ENCODE measurements around the gene DBP. TPM values are rescaled to one million over a fixed set of nuclear protein-coding genes. Genes with fewer than 3 reads are reported as not detected.

Gene DBP
- total and polyA plus RNA-seq, 12 donors: 11.5 to 80.6 (median 53.6) TPM

DNA sequence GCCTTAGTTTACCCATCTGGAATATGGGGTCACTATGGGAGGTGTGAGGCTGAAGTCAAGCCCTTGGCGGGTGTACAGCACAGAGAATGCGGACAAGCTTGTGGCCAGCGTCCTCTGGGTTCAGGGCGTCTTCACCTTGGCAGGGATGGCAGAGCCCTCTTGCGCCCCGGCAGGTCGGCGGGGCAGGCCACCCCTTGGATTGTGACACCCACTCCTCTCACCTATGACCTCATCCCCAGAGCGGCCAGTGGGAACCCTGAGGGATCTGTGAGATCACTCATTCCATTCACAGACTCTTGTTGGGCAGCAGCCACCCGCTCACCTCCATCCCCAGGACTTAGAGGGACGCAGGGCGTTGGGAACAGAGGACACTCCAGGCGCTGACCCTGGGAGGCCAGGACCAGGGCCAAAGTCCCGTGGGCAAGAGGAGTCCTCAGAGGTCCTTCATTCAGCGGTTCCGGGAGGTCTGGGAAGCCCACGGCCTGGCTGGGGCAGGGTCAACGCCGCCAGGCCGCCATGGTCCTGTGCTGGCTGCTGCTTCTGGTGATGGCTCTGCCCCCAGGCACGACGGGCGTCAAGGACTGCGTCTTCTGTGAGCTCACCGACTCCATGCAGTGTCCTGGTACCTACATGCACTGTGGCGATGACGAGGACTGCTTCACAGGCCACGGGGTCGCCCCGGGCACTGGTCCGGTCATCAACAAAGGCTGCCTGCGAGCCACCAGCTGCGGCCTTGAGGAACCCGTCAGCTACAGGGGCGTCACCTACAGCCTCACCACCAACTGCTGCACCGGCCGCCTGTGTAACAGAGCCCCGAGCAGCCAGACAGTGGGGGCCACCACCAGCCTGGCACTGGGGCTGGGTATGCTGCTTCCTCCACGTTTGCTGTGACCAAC, 30.5 kb downstream of the DBP start, which contains the start of gene SPACA4:
Gene SPACA4, plus strand, starts transcription at position 280 of the 896 bp plus-strand sequence. Its CDS starts 237 bp downstream, at position 517.
- H3K36me3 ChIP-seq (replicated peaks in 1 of 2): no peaks in the 10 kb centered on the region
- intact Hi-C loops (cut with DNase I): no loop called here
- H3K9me3 ChIP-seq (replicated peaks in 1 of 3): no peaks in the 10 kb centered on the region
- no peak for TF ChIP-seq CTCF (IDR thresholded peaks at IDR 0.05)
- no peak for TF ChIP-seq POLR2A (IDR thresholded peaks at IDR 0.05)
- DNase-seq: no peak
- H3K4me1 ChIP-seq (replicated peaks in 1 of 2): no peaks in the 10 kb centered on the region
- 82 to 91% (median 86%) methylated on average over 6 to 39 of the region's 39 CpGs for WGBS, 4 donors
- no peak within 1 kb of the TSS for H3K4me3 ChIP-seq
- H3K27me3 ChIP-seq: no peaks in the 10 kb centered on the region
- no peak within 1 kb of the TSS for H3K27ac ChIP-seq

DNA sequence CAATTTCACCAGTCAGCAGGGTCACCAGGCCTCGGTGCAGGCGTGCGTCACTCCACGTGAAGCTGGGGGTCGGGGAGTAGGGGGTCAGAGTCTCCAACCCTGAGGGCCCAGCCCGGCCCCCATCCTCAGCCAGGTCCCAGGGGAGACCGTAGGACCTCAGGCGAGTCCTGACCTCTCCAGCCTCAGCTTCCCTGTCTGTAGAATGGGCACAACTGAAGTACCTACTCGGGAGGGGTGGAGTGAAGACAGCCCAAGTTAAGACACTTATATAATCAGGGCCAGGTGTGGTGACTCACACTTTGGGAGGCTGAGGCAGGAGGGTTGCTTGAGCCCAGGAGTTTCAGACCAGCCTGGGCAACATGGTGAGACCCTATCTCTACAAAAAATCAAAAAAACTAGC, 33.3 kb downstream of the DBP start:
- H3K36me3 ChIP-seq (replicated peaks in 1 of 2): no peaks in the 10 kb centered on the region
- no peak overlapping the region for H3K4me3 ChIP-seq
- no peaks in the 10 kb centered on the region for H3K9me3 ChIP-seq (replicated peaks in 1 of 3)
- 57 to 91% (median 82%) methylated on average over 1 to 9 of the region's 9 CpGs for WGBS, 4 donors
- no peaks in the 10 kb centered on the region for H3K4me1 ChIP-seq (replicated peaks in 1 of 2)
- no peaks in the 10 kb centered on the region for H3K27me3 ChIP-seq
- DNase-seq: no peak
- TF ChIP-seq CTCF (IDR thresholded peaks at IDR 0.05) (no peak), POLR2A (IDR thresholded peaks at IDR 0.05) (no peak)
- intact Hi-C loops (cut with DNase I): no loop called here
- no peak overlapping the region for H3K27ac ChIP-seq

- WGBS, 4 donors: 85 to 89% (median 87%) methylated on average over 31 to 39 of the region's 39 CpGs; no CpG with 5 or more reads in 1 of the 4 donors
- intact Hi-C loops (cut with DNase I): no loop called here
- no peaks in the 10 kb centered on the region for H3K4me1 ChIP-seq (replicated peaks in 1 of 2)
- no peak overlapping the region for H3K27ac ChIP-seq
- no peak for DNase-seq
- H3K36me3 ChIP-seq (replicated peaks in 1 of 2): no peaks in the 10 kb centered on the region
- no peaks in the 10 kb centered on the region for H3K9me3 ChIP-seq (replicated peaks in 1 of 3)
- TF ChIP-seq POLR2A (IDR thresholded peaks at IDR 0.05): no peak
- no peak for TF ChIP-seq CTCF (IDR thresholded peaks at IDR 0.05)
- no peak overlapping the region for H3K4me3 ChIP-seq
- no peaks in the 10 kb centered on the region for H3K27me3 ChIP-seq
Measured at GRCh38 chr19:48603449-48603848, 33.7 kb downstream of the DBP start.

- Histone ChIP-seq H3K27ac (no peak overlapping the region), H3K4me1 (replicated peaks in 1 of 2) (no peaks in the 10 kb centered on the region), H3K9me3 (replicated peaks in 1 of 3) (no peaks in the 10 kb centered on the region), H3K36me3 (replicated peaks in 1 of 2) (no peaks in the 10 kb centered on the region), H3K4me3 (no peak overlapping the region), H3K27me3 (no peaks in the 10 kb centered on the region)
- no peak for DNase-seq
- WGBS, 4 donors: 71 to 85% (median 78%) methylated on average over 5 to 9 of the region's 9 CpGs
- TF ChIP-seq POLR2A (IDR thresholded peaks at IDR 0.05) (no peak), CTCF (IDR thresholded peaks at IDR 0.05) (no peak)
- intact Hi-C loops (cut with DNase I): no loop called here
Measured at GRCh38 chr19:48603001-48603400, 34.2 kb downstream of the DBP start.
